Activated B cell treated with CpG ODN at 0.5 μM for 24 hours (primary cell): ENCODE results near the gene HEATR1. TPM values are rescaled to one million over a fixed set of nuclear protein-coding genes. Genes with fewer than 3 reads are reported as not detected.
"Not testable (repeated sequence)": the region's sequence is repeated elsewhere in the genome, so short reads cannot be mapped to it uniquely, and the experiment has no call there.

Experiments used
- ATAC-seq: fragments of 200-7000 bp; cut with Tn5 transposase; one replicate; pipeline ENCODE4 v1.10.0; 2021; ENCODE audit warnings: low read depth, mild to moderate bottlenecking, moderate library complexity
- CTCF ChIA-PET: fragments of 350-600 bp; sonication (Branson Sonifier 250); formaldehyde crosslinking; loops from one replicate; lab custom pipeline; 2021; ENCODE audit warnings: antibody characterized with exemption; lab: Charles Lee
- POLR2A ChIA-PET: fragments of 350-600 bp; sonication (Branson Sonifier 250); formaldehyde crosslinking; loops from one replicate; lab custom pipeline; 2021; ENCODE audit warnings: antibody characterized with exemption; lab: Charles Lee
- DNase-seq: peaks from one replicate; pipeline ENCODE4 v3.0.0; 2022
- H3K27ac Mint-ChIP-seq: one replicate; pipeline ENCODE4 v1.8.0; 2020; ENCODE audit warnings: mixed read lengths
- H3K27me3 Mint-ChIP-seq: one replicate; pipeline ENCODE4 v1.8.0; 2021; ENCODE audit warnings: mixed read lengths
- H3K36me3 Mint-ChIP-seq: one replicate; pipeline ENCODE4 v1.8.0; 2021; ENCODE audit warnings: low read depth, mixed read lengths
- H3K4me1 Mint-ChIP-seq: one replicate; pipeline ENCODE4 v1.8.0; 2021; ENCODE audit warnings: mixed read lengths
- H3K4me3 Mint-ChIP-seq: one replicate; pipeline ENCODE4 v1.8.0; 2020; ENCODE audit warnings: mild to moderate bottlenecking, mixed read lengths
- H3K9me3 Mint-ChIP-seq: one replicate; pipeline ENCODE4 v1.8.0; 2020; ENCODE audit warnings: mixed read lengths
- intact Hi-C: fragments of 100-400 bp; cut with micrococcal nuclease; formaldehyde crosslinking; loops from one replicate; pipeline ENCODE4 v1.15.1; 2024
- total RNA-seq: library from RNA; stranded (reverse); gene quantifications from 2 replicates; pipeline ENCODE4 v1.2.3, GENCODE V29; 2022
- TF ChIP-seq, protein P1 (sequence below): fragments of 200-600 bp; IDR thresholded peaks from one replicate; pipeline ENCODE4 v1.8.0; 2022; ENCODE audit warnings: antibody characterized with exemption, mild to moderate bottlenecking

HEATR1 gene
- total RNA-seq, 1 donor from 2014 or later = 78.5 TPM

DNA sequence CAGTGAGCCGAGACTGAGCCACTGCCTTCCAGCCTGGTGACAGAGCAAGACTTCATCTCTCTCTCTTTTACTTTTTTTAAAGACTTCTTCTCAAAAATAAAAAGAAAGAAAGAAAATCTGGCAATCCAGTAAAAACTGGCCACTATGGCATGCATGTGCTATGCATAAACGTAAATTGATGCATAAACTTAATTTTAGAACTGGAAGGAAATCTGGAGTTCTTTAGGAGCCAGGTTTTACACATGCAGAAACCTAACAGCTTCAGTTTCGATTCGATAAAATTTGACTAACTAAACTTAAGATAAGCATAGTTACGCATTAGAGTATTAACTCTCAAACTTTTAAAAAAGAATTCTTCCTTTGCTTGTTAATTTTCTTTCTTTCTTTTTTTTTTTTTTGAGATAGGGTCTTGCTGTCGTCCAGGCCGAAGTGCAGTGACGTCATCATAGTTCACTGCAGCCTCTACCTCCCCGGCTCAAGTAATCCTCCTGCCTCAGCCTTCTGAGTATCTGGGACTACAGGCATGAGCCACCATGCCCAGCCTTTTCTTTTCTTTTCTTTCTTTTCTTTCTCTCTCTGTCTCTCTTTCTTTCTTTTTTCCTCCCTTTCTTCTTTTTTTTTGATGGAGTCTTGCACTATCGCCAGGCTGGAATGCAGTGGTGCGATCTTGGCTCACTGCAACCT lies 92.4 kb downstream of the HEATR1 start:
- no peaks in the 10 kb centered on the region for H3K36me3 Mint-ChIP-seq
- CTCF ChIA-PET = no interaction called here
- ATAC-seq = no peak
- TF ChIP-seq, protein P1, sequence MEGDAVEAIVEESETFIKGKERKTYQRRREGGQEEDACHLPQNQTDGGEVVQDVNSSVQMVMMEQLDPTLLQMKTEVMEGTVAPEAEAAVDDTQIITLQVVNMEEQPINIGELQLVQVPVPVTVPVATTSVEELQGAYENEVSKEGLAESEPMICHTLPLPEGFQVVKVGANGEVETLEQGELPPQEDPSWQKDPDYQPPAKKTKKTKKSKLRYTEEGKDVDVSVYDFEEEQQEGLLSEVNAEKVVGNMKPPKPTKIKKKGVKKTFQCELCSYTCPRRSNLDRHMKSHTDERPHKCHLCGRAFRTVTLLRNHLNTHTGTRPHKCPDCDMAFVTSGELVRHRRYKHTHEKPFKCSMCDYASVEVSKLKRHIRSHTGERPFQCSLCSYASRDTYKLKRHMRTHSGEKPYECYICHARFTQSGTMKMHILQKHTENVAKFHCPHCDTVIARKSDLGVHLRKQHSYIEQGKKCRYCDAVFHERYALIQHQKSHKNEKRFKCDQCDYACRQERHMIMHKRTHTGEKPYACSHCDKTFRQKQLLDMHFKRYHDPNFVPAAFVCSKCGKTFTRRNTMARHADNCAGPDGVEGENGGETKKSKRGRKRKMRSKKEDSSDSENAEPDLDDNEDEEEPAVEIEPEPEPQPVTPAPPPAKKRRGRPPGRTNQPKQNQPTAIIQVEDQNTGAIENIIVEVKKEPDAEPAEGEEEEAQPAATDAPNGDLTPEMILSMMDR = no peak
- no peaks in the 10 kb centered on the region for H3K9me3 Mint-ChIP-seq
- H3K27ac Mint-ChIP-seq = no peak overlapping the region
- intact Hi-C loops = no loop called here
- H3K4me1 Mint-ChIP-seq = peaks cover 7% of the 10 kb centered on the region
- H3K4me3 Mint-ChIP-seq = no peak overlapping the region
- POLR2A ChIA-PET = interaction anchor here (0.7 kb wide), 1 partner anchor 228 kb away, joined by 4 read pairs; no protein-coding TSS in a partner anchor
- H3K27me3 Mint-ChIP-seq = peaks cover 3% of the 10 kb centered on the region
- no peak for DNase-seq

- Mint-ChIP-seq H3K27ac (no peak overlapping the region), H3K36me3 (no peaks in the 10 kb centered on the region), H3K27me3 (peaks cover 5% of the 10 kb centered on the region), H3K4me1 (peaks cover 7% of the 10 kb centered on the region), H3K4me3 (no peak overlapping the region), H3K9me3 (no peaks in the 10 kb centered on the region)
- ChIA-PET CTCF (no interaction called here), POLR2A (interaction anchor here (0.8 kb wide), 1 partner anchor 14 kb away, joined by 4 read pairs; the partner anchor contains the start of gene LGALS8)
- intact Hi-C loops = no loop called here
- DNase-seq (no peak), ATAC-seq (no peak)
- TF ChIP-seq, protein P1 = no peak
These were observed 94.5 kb downstream of the HEATR1 start for GRCh38 chr1:236509647-236510401.

DNA sequence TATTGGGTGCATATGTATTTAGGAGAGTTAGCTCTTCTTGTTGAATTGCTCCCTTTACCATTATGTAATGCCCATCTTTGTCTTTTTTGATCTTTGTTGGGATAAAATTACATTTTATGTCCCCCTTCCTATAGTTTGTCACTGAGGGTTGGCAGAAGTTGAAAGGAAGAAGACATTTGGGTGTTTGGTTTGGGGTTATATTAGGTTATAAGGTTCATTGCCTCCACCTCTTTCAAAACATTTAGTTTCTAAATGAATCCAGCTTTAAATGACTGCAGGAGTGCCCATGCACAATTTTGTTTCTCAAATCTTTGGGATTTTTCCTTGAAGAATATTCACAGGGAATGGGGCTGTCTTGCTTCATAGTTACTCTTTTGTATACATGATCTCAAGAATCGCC lies 95.1 kb downstream of the HEATR1 start:
- Mint-ChIP-seq H3K4me3 (no peak overlapping the region), H3K27me3 (peaks cover 5% of the 10 kb centered on the region), H3K27ac (no peak overlapping the region), H3K4me1 (peaks cover 7% of the 10 kb centered on the region), H3K9me3 (no peaks in the 10 kb centered on the region), H3K36me3 (no peaks in the 10 kb centered on the region)
- intact Hi-C loops = no loop called here
- ChIA-PET CTCF (no interaction called here), POLR2A (no interaction called here)
- TF ChIP-seq, protein P1 = no peak
- DNase-seq = no peak
- ATAC-seq = no peak

- Mint-ChIP-seq H3K9me3 (no peaks in the 10 kb centered on the region), H3K4me3 (no peak overlapping the region), H3K4me1 (peaks cover 7% of the 10 kb centered on the region), H3K36me3 (no peaks in the 10 kb centered on the region), H3K27me3 (peaks cover 5% of the 10 kb centered on the region), H3K27ac (no peak overlapping the region)
- ATAC-seq = no peak
- no peak for DNase-seq
- intact Hi-C loops = no loop called here
- CTCF ChIA-PET = no interaction called here
- POLR2A ChIA-PET = no interaction called here
- TF ChIP-seq, protein P1 = no peak
These were observed 95.7 kb downstream of the HEATR1 start for GRCh38 chr1:236508593-236509027.

GRCh38 chr1:236507022-236507700 lies 97.2 kb downstream of the HEATR1 start:
- CTCF ChIA-PET = no interaction called here
- H3K27ac Mint-ChIP-seq = no peak overlapping the region
- peaks cover 5% of the 10 kb centered on the region for H3K27me3 Mint-ChIP-seq
- POLR2A ChIA-PET = no interaction called here
- no peak for DNase-seq
- TF ChIP-seq, protein P1 = no peak
- no peak overlapping the region for H3K4me3 Mint-ChIP-seq
- H3K36me3 Mint-ChIP-seq = no peaks in the 10 kb centered on the region
- intact Hi-C loops = no loop called here
- H3K9me3 Mint-ChIP-seq = no peaks in the 10 kb centered on the region
- peaks cover 19% of the 10 kb centered on the region for H3K4me1 Mint-ChIP-seq
- no peak for ATAC-seq

GRCh38 chr1:236504338-236504737 lies 100.0 kb downstream of the HEATR1 start:
- CTCF ChIA-PET, POLR2A ChIA-PET, H3K27ac Mint-ChIP-seq, intact Hi-C loops, DNase-seq, ATAC-seq, H3K36me3 Mint-ChIP-seq, H3K9me3 Mint-ChIP-seq, H3K4me3 Mint-ChIP-seq, H3K27me3 Mint-ChIP-seq: not testable (repeated sequence)
- peaks cover 19% of the 10 kb centered on the region for H3K4me1 Mint-ChIP-seq
